HG03565 (cell line): Measurements from ENCODE around the gene UQCR11.

ENCODE experiments used
- ATAC-seq: cut with Tn5 transposase; IDR thresholded peaks from one replicate; pipeline ENCODE4 v1.9.1; 2021; ENCODE audit warnings: mild to moderate bottlenecking, moderate library complexity; ENCODE audit not compliant: unreplicated experiment

UQCR11 gene

DNA sequence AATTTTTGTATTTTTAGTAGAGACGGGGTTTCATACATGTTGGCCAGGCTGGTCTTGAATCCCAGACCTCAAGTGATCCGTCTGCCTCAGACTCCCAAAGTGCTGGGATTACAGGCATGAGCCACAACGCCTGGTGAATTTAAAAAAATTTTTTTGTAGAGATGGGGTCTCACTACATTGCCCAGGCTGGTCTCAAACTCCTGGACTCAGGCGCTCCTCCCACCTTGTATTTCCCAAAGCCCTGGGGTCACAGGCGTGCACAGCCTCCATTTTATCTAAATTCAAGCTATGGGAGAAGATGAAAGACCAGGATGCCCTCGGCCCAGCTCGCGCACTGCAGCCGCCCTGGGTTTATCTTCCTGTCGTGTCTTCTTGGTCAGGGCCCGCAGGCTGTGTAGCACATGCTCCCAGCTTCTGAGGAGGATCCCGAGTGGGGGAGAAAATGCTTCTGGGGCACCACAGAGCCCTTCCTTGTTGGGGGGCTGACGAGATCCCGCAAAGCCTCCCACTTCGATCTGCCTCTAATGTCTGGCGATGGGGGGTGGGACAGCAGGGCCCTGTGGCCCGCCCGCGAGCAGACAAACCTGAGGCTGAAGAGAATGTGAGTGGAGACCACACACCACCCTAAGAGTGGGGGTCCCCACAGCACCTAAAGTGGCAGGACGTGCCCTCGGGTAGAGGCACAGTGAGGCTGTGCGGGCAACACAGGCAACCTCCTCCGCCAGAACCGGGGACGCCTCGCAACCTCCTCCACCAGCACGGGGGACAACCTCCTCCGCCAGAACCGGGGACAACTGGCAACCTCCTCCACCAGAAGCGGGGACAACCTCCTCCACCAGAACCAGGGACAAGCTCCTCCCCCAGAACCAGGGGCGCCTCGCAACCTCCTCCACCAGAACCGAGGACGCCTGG, 31.3 kb upstream of the UQCR11 start:
- ATAC-seq = no peak

DNA sequence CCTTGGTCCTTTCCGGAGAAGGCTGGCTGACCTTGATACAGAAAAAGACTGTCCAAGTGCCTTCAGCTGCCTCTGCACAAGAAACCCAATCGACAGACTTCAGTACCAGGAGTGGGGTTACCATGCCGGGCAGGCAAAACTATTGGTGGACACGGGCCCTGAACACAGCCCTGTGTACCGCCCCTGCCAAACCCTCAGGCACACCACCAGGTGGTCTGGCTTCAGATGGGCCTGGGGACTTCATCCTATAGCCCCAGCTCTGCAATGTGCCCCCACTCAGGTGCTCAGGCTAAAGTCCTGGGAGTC, 29.6 kb upstream of the UQCR11 start:
- no peak for ATAC-seq

- ATAC-seq = no peak
Measured at GRCh38 chr19:1634242-1634937, 29.1 kb upstream of the UQCR11 start.

DNA sequence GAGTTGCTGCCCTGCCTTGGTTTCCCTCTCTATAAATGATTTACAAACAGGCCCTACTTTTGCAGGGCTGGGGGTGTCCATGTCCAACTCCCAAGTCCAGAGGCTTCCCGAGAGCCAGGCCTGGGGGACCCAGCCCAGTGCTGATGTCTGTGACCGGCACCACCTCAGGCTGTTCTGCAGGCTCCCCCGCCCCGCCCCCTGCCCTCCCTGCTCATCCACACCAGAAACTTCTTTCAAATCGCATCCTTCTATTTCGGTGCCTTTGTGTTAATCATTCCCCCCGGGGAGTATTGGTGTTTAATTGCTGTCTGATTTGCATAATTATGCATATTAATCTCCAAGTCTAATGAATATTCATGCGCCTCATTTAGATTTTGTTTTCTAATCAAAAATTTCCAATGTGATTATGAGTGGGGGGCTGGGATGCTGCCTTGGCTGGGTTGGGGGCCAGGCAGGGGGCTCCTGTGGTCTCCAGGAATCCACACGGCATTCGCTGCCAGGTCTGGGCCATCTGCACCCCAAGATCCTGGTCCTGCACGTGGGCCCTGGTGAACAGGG, 28.1 kb upstream of the UQCR11 start:
- no peak for ATAC-seq

GRCh38 chr19:1632462-1633268, 27.4 kb upstream of the UQCR11 start:
- no peak for ATAC-seq

DNA sequence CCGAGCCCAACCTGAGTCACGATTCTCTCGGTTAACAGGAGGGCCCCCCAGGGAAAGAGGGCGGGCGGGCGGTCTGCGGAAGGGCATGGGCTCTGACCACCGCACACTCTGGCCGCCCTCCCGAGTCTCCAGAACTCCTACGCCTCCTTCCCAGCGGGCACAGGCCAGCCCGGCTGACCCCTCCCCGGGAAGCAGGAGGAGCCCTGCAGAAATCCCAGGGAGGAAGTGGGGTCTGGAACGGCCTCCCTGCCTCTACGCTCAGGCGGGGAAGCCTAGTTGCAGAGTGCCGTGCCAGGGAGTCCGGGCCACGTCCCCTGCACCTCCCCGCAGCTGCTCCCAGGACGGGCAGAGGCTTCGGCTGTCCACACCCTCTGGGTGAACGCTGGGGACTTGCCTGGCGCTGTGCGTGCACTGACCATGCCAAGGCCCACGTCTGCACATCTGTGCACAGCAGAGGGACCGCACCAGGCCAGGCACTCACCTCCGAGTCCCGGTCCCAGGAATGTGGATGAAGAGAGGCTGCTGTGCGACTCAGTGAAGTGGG, 26.4 kb upstream of the UQCR11 start:
- ATAC-seq = no peak

DNA sequence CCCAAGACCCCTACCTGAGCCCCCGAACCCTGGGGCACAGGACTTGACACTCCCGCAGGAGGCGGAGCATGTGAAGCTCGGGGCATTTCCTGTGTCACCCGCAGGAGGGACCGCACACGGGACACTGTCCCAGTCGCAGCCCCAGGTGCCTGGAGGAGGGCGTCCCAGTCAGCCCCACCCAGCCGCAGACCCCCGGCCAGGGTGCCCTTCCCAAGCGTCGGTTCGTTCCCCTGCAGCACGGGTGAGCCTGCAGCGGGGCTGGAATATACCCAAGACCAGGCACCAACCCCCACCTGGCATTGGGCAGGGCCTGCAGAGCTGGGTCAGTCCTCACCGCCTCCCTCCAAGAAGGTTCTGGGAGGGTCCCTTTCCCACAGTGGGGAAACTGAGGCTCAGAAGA, 25.5 kb upstream of the UQCR11 start:
- ATAC-seq = no peak

- ATAC-seq = no peak
Measured at GRCh38 chr19:1630012-1630411, 24.8 kb upstream of the UQCR11 start.

DNA sequence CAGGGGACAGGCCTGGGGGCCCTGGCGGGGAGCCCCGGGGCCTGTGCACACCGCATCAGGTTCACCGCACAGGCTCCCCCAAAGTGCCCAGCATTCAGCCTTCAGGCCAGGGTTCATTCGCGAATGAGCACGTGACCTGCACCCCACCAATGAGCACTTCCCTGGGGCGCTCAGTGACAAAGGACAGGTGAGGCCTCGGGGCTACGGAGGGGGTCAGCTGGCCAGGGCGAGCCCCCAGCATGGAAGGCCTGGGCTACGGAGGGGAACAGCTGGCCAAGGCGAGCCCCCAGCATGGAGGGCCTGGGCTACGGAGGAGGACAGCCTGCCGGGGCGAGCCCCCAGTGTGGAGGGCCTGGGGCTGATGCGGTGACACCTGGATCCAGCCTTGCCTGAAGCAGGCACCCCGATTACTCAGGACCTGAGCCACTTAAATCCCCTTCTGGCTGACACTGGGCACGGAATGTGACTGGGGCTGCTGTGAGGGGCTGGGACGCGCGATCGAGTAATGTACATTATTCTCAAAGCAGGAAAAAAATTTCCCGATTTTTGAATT, 24.1 kb upstream of the UQCR11 start:
- no peak for ATAC-seq

GRCh38 chr19:1627194-1627593, 21.9 kb upstream of the UQCR11 start:
- ATAC-seq = no peak

GRCh38 chr19:1626417-1627010, 21.3 kb upstream of the UQCR11 start:
- no peak for ATAC-seq

GRCh38 chr19:1624458-1624857, 19.2 kb upstream of the UQCR11 start:
- no peak for ATAC-seq

DNA sequence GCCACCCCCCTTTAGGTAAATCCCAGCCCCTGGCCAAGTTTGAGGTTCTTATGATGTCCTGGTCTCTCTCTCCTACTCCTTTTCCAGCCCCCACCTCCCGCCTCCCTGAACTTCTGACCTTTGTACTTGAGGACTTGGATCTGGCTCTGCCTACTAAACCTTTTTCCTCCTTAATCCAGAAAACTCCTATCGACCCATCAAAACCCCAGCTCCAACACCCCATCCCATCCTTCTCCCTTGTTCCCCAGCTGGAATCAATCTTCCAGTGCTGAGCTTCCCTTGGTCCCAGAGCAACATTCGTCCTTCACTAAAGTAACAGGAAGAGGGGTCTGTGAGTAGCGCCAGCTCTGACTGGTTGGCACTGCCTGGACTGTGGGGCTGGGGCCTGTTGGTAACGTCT, 17.3 kb upstream of the UQCR11 start:
- ATAC-seq = no peak

- ATAC-seq = no peak
Measured at GRCh38 chr19:1622007-1622406, 16.7 kb upstream of the UQCR11 start.

- no peak for ATAC-seq
Measured at GRCh38 chr19:1621574-1621973, 16.3 kb upstream of the UQCR11 start.

DNA sequence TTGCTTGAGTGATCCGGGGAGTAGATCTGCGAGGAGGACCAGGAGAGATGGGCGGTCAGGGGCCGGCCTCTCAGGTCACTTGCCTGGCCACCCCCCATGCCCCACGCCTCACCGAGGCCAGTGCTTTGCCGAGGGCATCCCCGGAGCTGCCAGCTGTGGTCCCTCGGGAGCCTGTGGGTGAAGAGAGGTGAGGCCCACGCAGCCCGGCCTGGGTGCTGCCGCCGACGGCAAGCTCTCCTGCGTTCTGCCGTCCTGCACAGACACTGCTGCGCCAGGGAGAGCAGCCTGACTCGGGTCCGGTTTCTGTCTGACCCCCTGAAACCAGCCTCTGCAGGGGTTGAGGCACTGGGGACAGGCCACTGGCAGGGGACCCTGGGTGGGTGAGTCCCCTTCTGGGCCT, 15.8 kb upstream of the UQCR11 start:
- ATAC-seq = no peak

- no peak for ATAC-seq
Measured at GRCh38 chr19:1620502-1620901, 15.2 kb upstream of the UQCR11 start.

- ATAC-seq = no peak
Measured at GRCh38 chr19:1619703-1620102, 14.4 kb upstream of the UQCR11 start.

DNA sequence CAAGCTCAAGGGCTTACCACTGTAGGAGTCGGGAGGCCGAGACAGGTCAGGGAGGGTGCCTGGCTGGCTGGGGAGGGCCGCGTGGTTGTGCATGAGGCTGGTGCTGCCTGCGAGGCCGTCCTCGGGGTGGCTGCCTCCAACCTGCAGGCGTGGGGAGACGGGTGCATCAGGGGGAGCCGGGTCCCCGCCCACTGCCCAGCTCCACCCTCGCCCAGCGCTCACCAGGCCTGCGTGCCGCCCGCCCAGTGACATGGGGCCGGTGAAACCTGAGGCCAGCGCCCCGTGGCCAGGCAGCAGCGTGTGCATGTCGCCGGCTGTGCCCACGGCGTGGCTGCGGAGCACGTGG, 13.8 kb upstream of the UQCR11 start:
- ATAC-seq = no peak
